AG10803 (cell line): ENCODE data around the gene TAOK2.

ENCODE experiments used
- DNase-seq: peaks from one replicate; pipeline ENCODE4 v3.0.0; 2010; ENCODE audit warnings: low read depth
- H3K4me3 ChIP-seq: 2 replicates; pipeline ENCODE4 v1.5.1; 2011; ENCODE audit warnings: mild to moderate bottlenecking, low read length, control low read depth
- CTCF ChIP-seq: conservative IDR thresholded peaks from 2 replicates; pipeline ENCODE4 v1.5.1; 2011; ENCODE audit warnings: mild to moderate bottlenecking, low read length, control low read depth, inconsistent platforms

TAOK2 gene

GRCh38 chr16:29989111-29989858 lies 15.6 kb downstream of the TAOK2 start:
- no peak for DNase-seq
- no peak for TF ChIP-seq CTCF
- H3K4me3 ChIP-seq: no peak overlapping the region

- DNase-seq: no peak
- H3K4me3 ChIP-seq: no peak overlapping the region
- TF ChIP-seq CTCF: no peak
Observed at GRCh38 chr16:29990034-29990433, 16.4 kb downstream of the TAOK2 start.

- DNase-seq: no peak
- H3K4me3 ChIP-seq: no peak overlapping the region
- TF ChIP-seq CTCF: no peak
Observed at GRCh38 chr16:29990883-29991570, 17.4 kb downstream of the TAOK2 start.

- no peak overlapping the region for H3K4me3 ChIP-seq
- no peak for TF ChIP-seq CTCF
- no peak for DNase-seq
Observed at GRCh38 chr16:29991571-29991904, 17.9 kb downstream of the TAOK2 start.

DNA sequence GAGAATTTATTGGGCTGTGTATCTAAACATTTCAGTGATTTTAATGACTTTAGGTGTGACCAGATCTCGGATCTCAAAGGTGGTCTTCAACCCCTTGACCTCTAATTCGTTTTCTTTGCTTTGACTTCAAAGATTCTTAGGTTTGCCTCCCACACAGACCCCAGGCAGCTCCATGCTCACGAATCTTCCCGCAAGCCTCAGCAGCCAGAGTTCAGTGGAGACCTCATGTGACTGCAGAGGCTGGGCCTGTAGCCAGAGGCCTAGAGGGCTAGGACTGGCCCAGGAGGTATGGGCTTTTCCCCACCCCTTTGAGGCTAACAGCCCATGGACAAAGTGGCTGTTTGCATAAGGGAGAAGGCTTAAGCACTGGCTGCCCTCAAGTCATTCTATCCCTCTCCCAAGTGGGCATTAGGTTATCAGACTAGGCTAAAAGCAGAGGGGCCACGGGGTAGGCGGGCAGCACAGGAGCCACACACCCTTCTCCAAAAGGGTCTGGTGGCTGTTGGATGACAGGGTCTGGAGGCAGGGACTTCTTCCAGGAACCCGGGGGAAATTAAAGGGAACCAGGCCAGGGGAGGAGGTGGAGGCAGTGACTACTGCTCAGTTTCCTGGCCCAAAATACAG lies 18.8 kb downstream of the TAOK2 start:
- no peak for TF ChIP-seq CTCF

GRCh38 chr16:29993191-29993902 lies 19.7 kb downstream of the TAOK2 start:
- H3K4me3 ChIP-seq: no peak overlapping the region
- no peak for TF ChIP-seq CTCF
- no peak for DNase-seq

More for the DNA sequence above, 18.8 kb downstream of the TAOK2 start:
- no peak overlapping the region for H3K4me3 ChIP-seq
- no peak for DNase-seq
